Hematopoietic multipotent progenitor cell treated with erythropoietin and hydrocortisone succinate and interleukin-3 and kit ligand, for 17 days (in vitro differentiated cells): ENCODE results near the gene POMT1.
"Not testable (repeated sequence)": the region's sequence is repeated elsewhere in the genome, so short reads cannot be mapped to it uniquely, and the experiment has no call there.

Experiments
- DNase-seq: peaks from one replicate; pipeline ENCODE4 v3.0.0-alpha.2; 2015; ENCODE audit warnings: low spot score

Gene POMT1

DNA sequence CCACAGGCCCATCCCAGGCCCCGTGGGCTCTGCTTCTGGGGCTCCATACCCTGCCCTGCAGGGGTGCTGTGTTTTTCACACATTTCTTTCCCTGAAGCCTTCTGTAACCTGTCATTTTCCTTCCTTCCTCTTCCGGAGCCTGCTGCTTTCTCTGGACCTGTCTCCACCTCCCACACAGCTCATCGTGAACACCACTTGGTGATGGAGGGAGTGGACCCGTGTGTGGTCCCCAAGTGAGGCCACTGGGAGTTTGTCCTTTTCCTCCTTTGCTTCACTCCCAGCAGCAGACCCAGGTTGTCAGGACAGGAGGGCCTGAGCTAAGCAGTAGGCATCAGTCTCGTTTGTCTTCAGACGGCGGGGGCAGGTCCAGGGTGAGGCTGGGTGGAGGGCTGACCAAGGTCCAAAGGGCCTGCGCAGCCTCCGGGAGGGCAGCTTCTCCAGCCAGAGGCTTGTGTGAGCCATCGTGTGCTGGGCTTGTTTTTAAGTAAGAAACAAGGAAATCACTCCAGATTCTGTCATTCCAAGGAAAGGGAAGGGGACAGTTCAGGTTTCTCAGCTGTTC lies 5.8 kb upstream of the POMT1 start:
- no peak for DNase-seq

DNA sequence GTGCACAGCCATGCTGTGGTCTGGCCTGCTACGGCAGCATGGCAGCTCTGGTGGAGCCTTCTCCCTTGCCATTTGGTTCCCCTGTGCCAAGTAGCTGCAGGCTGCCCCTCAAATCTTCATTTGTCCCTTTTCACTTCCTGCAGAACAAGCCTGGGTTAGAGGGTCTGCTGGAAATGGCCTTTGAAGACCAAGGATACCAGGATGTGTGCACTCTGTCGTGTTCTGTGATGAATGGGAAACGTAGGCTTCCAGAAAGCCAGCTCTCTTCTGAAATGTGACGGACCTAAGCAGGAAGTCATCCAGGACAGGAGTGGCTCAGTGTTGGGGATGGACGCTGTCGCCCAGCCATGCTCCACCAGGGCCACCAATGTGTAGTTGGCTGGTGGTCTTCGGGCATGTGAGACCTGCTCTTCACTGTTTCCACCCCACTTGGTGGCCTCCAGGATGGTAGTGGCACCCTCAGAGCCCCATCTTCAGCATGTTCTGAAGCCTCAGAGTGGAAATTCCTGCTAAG lies 3.4 kb upstream of the POMT1 start:
- DNase-seq = no peak

DNA sequence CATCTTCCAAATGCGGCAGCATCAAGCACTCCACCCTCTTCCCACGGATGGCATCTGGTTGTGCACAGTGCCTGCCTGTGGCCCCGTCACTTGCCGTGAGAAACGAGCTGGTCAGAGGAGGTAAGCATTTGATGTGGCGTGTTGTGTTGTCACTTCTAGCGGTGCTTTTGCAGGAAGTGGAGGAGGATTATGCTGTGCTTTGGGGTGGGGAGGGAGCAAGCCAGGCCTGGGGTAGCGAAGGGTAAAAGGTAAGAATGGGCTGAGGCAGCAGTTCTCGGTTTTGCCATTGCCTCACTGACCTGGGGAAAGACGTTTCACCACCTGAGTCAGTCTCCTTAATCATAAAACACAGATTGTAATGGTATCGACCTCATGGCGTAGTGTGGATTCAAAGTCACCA lies 2.3 kb upstream of the POMT1 start:
- DNase-seq = no peak

DNA sequence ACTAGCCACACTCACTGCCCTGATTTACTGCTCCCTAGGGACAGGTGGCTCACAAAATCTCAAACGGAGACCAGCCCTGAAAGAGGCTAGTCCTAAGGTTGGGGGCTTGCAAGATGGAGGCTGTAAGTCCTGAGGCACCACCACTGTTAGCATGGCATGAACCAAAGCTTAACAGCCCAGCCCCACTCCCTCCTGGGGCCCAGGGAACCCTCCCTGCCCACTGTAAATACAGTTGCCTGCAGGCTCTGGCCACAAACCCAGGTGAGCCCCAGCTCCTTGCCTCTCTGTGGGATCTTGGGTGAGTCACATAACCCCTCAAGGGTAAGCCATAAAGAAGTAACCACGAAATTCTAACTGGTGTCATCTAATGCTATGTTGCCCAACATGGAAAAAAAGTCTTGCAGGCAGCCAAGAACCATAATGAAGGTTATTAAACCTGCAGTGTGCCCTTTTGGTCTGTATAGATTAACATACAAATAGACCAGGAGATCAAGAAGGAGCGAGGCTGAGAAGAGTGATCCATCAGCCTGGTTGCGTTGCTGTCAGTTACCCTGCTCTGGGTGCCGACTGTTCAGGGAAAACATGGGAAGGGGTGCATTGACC lies 1.7 kb upstream of the POMT1 start:
- DNase-seq = no peak

DNA sequence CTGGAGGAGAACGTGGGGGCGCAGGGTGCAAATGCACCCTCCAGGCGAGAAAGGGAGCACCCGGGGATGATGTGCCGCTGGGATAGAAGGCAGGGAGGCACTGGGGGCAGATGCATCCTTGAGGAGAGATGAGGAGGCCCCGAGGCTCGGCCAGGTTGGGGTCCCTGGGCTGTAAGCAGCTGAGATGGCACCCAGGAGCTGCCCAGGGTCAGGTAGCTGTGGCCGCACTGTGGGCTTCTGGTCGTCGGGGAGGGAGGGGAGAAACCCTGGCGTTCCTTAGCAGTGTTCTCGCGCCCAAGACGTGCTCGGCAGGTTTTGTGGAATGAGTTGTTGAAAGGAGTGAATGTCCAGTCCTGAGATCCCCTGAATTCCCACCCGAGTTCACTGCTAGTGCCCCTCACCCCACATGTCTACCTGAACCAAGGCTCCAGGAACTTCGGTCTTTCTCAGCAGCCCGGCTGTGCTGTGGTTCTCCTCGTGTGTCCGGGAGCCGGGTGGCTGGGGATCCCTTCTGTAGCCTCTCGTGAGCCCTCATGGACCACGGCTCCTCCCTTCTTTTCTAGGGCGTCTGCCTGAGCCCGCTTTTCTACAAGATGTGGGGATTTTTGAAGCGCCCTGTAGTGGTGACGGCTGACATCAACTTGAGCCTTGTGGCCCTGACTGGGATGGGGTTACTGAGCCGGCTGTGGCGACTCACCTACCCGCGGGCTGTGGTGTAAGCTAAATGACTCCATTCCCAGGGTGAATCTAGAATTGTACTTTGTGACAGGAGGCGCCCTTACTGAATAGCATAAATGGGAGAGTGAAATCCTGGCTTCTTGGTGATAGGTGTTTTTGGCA lies 1.1 kb downstream of the POMT1 start:
- DNase-seq = no peak

DNA sequence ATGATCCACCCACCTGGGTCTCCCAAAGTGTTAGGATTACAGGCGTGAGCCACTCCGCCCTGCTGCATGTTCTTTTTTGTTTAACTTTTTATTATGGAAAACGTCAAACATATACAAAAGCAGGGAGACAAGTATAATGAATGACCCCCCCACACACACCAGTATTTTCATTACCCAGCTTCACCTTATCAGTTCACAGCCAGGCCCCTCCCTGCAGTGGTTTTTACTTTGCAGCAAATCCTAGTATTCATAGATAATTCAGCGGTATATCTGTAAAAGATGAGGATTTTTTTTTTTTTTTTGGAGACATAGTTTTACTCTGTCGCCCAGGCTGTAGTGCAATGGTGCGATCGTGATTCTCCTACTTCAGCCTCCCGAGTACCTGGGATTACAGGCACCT lies 2.3 kb downstream of the POMT1 start:
- no peak for DNase-seq

DNA sequence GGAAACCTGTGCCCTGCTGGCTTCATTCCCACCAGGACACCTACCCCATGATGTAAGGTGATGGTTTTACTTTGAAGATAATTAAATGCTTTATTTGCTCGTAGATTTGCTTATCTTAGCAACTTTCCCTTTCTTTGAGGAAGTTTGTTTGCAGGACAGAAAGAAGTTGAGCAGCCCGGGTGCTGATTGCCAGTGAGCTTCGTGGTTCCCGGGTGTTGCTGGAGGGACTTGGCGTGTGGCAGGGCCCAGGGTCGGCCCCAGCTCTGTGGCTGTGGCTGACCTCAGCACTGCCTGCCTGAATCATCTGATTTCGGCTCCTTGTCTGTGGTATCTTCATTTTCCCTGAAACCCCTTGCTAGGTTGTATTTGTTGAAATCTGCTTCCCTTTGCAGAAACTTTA lies 8.7 kb downstream of the POMT1 start:
- DNase-seq = no peak

DNA sequence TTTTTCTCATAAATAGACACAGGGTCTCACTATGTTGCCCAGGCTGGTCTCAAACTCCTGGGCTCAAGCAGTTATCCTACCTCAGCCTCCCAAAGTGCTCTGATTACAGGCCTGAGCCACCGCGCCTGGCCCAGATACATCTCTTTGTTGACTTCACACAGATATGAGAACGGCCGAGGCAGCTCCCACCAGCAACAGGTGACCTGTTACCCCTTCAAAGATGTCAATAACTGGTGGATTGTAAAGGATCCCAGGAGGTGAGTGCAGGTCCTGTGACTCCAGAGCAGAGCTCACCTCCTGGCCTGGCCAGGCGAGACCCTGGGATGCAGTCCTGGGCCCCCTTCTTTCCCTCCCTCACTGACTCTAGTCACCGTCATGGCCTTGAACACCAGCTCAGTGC lies 9.2 kb downstream of the POMT1 start:
- no peak for DNase-seq

DNA sequence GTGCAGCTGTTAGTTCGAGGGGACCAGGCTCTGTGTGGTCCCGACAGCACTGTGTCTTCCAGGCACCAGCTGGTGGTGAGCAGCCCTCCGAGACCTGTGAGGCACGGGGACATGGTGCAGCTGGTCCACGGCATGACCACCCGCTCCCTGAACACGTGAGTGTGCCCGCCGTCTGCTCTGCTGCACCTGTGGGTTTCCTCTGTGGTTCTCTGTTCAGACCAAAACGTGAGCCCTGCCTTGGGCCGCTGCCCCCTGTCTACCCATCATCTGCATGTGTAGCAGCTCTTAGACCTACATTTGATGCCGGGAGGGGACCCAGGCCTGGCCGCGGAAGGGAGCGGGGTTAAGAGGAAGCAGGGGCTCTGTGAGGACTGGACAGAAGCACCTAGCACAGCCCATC lies 10.5 kb downstream of the POMT1 start:
- DNase-seq = no peak

DNA sequence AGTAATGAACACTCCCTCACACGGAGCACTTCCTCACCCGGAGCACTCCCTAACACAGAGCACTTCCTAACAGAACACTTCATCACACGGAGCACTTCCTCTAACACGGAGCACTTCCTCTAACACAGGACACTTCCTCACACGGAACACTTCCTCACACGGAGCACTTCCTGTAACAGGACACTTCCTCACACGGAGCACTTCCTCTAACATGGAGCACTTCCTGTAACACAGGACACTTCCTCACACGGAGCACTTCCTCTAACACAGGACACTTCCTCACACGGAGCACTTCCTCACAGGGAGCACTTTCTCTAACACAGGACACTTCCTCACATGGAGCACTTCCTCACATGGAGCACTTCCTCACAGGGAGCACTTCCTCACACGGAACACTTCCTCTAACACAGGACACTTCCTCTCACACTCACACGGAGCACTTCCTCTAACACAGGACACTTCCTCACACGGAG lies 12.9 kb downstream of the POMT1 start:
- DNase-seq = not testable (repeated sequence)

DNA sequence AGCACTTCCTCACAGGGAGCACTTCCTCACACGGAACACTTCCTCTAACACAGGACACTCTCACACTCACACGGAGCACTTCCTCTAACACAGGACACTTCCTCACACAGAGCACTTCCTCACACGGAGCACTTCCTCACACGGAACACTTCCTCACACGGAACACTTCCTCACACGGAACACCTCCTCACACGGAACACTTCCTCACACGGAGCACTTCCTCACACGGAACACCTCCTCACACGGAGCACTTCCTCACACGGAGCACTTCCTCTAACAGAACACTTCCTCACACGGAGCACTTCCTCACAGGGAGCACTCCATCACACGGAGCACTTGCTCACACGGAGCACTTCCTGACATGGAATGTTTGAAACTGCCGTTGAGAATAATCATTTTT lies 13.4 kb downstream of the POMT1 start:
- no peak for DNase-seq

DNA sequence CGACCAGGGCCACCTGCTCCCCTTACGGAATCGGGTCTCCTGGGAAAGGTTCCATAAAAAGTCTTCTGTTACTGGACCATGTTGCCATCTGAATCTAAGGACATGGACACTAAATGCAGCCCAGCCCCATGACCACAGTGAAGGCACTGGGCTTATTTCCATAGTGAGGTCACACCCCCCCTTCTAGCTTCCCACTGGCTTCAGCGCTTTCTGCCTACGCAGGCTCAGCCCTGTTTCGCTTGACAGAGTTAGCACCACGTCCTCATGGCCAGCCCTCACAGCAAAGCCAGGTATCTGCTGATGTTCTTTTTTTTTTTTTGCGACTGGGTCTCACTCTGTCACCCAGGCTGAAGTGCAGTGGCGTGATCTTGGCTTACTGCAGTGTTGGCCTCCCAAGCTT lies 14.2 kb downstream of the POMT1 start:
- DNase-seq = no peak

DNA sequence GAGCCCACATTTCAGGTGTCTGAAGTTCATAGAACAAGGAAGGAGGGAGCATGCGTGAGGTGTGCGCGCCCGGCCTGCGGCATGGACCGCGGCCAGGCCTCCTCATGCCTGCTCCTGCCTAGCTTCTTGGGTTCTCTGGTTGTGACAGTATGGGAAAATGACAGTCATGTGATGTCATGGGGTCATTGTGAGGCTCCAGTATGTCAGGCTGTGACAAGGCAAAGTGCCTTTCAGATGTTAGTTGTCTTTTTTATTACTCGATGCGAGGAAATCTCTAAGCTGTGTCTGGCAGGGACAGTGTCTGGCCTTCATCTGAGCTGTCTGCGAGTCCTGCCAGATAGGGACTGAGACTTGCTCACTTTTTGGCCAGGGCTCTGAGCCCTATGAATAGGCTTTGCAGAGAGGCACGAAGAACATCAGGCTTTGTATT lies 15.1 kb downstream of the POMT1 start:
- DNase-seq = no peak

DNA sequence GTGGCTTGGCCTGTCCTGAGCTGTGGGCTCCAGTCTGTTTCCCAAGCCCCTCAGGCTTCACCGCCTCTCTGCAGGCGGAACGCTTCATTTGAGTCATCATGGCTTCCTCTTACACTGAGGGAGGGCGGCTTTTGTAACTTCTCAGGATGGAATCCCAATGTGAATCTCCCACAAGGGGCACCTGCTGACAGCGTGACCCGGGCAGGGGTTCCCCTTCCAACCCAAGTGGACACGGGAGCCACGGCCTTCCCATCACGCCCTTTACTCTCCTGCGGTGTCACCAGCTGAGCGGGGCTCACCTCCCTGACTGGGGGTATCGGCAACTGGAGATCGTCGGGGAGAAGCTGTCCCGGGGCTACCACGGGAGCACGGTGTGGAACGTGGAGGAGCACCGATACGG lies 15.8 kb downstream of the POMT1 start:
- DNase-seq = no peak

DNA sequence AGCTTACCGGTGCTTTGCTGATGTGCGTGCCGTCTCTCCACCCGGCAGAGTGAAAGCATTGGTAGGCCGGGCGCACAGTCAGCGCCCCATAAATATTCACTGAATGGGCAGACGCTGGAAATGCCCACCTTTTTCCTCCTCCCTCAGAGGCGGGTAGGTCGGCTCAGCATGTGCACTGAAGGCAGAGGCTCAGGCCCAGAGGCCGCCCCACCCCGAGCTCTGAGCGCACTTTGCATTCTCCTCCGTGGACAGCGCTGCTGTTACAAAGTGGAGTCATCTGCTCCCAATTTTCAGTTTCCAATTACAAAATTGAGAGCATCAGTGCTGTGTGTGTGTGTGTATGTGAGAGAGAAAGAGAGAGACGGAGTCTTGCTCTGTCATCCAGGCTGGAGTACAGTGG lies 17.8 kb downstream of the POMT1 start:
- DNase-seq = no peak

DNA sequence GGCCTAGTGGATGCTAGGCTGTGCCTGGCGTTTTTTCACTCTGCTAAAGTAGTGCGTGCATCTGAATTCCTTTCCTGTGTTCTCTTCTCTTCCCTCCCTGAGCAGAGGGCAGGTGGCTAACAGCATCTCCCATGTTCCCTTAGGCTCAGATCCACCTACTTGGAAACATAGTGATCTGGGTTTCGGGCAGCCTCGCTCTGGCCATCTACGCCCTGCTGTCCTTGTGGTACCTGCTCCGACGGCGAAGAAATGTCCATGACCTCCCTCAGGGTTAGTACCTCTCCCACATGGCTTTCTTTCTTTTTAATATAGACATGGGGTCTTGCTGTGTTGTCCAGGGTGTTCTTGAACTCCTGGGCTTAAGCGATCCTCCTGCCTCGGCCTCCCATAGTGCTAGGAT lies 18.5 kb downstream of the POMT1 start:
- DNase-seq = no peak

DNA sequence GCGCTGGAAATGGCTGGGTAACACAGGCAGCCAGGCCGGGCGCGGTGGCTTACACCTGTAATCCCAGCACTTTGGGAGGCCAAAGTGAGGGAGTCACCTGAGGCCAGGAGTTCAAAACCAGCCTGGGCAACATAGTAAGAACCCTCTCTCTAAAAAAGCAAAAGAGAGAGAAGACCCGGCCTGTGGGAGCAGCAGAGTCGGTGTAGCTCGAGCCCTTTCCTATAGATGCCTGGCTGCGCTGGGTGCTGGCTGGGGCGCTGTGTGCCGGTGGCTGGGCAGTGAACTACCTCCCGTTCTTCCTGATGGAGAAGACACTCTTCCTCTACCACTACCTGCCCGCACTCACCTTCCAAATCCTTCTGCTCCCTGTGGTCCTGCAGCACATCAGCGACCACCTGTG lies 19.1 kb downstream of the POMT1 start:
- DNase-seq = no peak

DNA sequence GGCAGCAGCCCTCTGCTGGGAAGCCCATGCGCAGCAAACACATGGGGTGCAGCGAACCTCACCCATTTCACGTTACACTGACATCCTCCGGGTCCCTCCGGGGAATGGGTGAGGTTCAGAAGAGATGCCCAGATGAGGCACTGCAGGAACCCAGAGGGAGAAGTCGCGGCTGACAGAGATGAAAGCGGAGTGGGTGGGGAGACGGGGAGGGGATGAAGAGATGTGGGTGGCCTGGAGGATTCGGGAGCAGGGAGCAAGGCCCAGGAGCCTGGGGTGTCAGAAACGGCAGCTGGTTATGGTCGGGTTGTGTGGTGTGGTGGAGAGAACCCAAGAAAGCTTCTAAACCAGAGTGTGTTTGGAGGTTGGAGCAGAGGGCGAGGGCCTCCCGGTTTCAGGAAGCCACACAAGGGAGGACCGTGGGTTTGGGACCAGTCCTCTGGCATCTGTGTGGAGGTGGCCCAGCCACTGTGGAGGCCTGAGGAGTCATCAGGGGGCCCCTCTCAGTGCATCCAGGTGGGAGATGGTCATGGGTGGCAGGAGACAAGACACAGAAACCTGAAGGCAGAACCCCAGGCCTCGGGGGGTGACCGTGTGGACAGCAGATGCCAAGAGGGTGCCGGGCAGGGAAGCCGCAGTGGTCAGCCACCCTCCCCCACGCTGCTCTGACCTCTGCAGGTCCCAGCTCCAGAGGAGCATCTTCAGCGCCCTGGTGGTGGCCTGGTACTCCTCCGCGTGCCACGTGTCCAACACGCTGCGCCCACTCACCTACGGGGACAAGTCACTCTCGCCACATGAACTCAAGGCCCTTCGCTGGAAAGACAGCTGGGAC lies 19.8 kb downstream of the POMT1 start:
- no peak for DNase-seq

DNA sequence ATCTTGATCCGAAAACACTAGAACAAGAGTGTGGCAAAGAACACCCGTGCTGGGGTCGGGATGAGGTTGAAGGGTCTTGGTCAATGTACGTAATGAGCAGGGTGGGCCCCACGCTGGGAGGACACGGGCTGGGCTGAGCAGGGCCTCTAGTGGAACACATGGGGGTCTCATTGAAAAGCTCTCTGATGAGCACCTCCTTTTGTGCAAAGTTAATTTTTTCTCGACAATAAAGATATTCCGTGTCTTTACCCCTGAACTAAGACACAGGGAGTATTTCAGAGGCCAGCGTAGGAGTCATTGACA lies 20.3 kb downstream of the POMT1 start:
- no peak for DNase-seq

DNA sequence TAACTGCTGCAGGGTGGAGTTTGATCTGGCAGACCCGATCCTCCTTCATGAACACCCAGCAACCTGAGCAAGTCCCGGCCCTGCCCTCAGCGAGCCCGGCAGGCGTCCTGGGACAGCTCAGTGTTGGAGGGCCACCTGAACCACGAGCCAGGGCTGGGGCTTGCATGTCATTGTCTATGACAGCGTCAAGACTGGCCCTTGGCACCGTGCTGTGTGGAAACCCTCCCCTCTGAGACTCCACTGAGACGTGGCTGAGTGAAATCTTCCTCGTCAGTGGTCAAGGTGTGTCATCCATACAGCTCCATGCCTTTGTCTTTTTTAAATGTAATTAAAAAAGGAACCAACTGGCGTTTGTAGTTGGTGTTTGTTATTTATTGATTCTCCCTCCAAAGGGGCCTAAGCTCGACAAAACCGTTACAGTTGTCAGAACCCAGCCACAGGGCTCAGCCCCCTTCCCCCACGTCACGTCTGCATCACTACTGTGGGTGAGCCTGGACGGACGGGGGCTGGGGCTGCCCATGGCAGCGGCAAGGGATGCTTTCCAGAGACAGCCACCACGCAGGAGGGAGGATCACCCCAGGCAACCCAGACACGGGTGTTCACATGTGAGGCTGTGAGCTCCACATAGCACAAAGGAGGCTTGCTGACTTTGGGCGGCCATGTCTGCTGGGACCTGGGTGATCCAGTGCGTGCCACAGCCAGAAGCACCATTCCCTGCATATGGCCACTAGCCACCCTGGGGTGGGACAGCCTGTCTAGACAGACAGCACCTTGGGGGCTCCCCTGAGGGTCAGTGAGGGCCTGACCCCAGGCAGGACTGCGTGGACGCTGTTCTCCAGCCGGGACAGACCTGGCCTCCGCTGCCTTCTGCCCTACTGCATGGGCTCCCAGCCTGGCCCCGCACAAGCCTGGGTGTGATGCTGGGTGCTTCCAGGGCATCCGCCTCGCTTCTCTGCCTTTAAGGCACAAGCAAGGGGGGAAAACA lies 21.0 kb downstream of the POMT1 start:
- no peak for DNase-seq

DNA sequence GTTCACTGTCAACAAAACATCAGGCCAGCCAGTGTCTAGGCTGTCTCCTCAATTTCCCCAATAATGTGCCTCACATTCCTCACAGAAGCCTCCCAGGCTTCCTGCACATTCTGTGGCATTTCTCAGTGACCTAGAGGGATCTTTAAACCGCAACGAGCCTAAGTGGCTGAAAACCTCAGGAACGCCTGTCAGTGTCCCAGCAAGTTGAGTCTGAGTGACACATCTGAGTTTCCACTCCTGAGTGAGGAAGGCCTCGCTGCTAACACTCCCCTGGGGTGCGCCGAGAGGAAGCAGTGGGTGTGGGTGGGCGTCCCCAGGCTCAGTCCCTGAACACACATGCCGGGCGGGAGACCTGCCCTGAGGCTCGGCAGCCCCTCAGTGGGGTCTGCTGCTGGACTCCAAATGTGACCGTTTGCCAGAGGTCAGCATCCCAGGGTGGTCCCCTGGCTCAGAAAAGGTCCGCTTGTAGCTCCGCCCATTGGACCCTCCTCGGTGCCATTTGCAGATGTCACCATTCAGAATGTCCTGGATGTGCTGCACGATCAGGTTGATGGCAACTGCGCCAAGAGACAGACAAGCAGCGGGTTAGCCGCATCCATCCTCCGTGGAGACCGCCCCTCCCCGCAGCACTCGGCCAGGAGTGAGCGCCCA lies 22.1 kb downstream of the POMT1 start:
- no peak for DNase-seq
